H1 (cell line): ENCODE data around the gene ANKS1B. TPM values are rescaled to one million over a fixed set of nuclear protein-coding genes. Genes with fewer than 3 reads are reported as not detected.
"Not testable (repeated sequence)": the region's sequence is repeated elsewhere in the genome, so short reads cannot be mapped to it uniquely, and the experiment has no call there.

Experiments
- CTCF ChIA-PET: fragments of 300-600 bp; sonication (Branson Sonifier 250); formaldehyde crosslinking; loops from one replicate; lab custom pipeline; 2021; ENCODE audit not compliant: partially characterized antibody; lab: Charles Lee
- POLR2A ChIA-PET: fragments of 300-600 bp; sonication (Branson Sonifier 250); formaldehyde crosslinking; loops from one replicate; lab custom pipeline; 2021; ENCODE audit warnings: inconsistent platforms; ENCODE audit not compliant: partially characterized antibody; lab: Charles Lee
- DNase-seq, 2 experiments: peaks; one replicate each; pipeline versions ENCODE4 v3.0.0 to v3.0.0-alpha.2; 2010 to 2022; ENCODE audit warnings: low spot score in 2 of 2, low read depth in 1 of 2, mixed read lengths in 1 of 2
- FAIRE-seq: peaks from 2 replicates; lab custom pipeline; 2011; peaks lifted over from hg19 to GRCh38; lab: Jason Lieb, UNC
- H2AFZ ChIP-seq: 2 replicates; pipeline ENCODE4 v1.8.1; 2012; ENCODE audit warnings: low read length, inconsistent platforms
- H2AK5ac ChIP-seq: 2 replicates; pipeline ENCODE4 v1.6.1; 2013; ENCODE audit warnings: low read depth, low read length
- H2BK120ac ChIP-seq: replicated peaks from 2 replicates; pipeline ENCODE3; 2013; ENCODE audit warnings: low read depth, low read length, inconsistent platforms
- H2BK12ac ChIP-seq: 2 replicates; pipeline ENCODE4 v1.6.1; 2013; ENCODE audit warnings: low read depth, low read length
- H2BK15ac ChIP-seq: 2 replicates; pipeline ENCODE4 v1.6.1; 2013; ENCODE audit warnings: low read length
- H2BK20ac ChIP-seq: 2 replicates; pipeline ENCODE4 v1.6.1; 2013; ENCODE audit warnings: low read length
- H2BK5ac ChIP-seq: 2 replicates; pipeline ENCODE4 v1.6.1; 2013; ENCODE audit warnings: low read depth, low read length
- H3K14ac ChIP-seq: 2 replicates; pipeline ENCODE4 v1.6.1; 2013; ENCODE audit warnings: inconsistent platforms; ENCODE audit not compliant: insufficient read length
- H3K18ac ChIP-seq: 2 replicates; pipeline ENCODE4 v1.6.1; 2013; ENCODE audit warnings: low read length; ENCODE audit errors: extremely low read depth
- H3K23ac ChIP-seq: 2 replicates; pipeline ENCODE4 v1.6.1; 2013; ENCODE audit warnings: inconsistent platforms; ENCODE audit not compliant: insufficient read length
- H3K23me2 ChIP-seq: 2 replicates; pipeline ENCODE4 v1.6.1; 2013; ENCODE audit warnings: low read depth, low read length
- H3K27ac ChIP-seq: 2 replicates; pipeline ENCODE4 v1.6.1; 2011; ENCODE audit warnings: low read depth, low read length, inconsistent platforms
- H3K27me3 ChIP-seq, 4 experiments: replicated peaks in 1 of 4; 1 replicate in 1 of 4; 2 replicates in 3 of 4; pipeline versions ENCODE4 v1.6.1 to v1.8.1; 2011 to 2013; ENCODE audit warnings: low read length in 3 of 4, mild to moderate bottlenecking in 3 of 4, inconsistent platforms in 2 of 4, mixed read lengths in 2 of 4, moderate library complexity in 1 of 4; ENCODE audit not compliant: control insufficient read depth in 3 of 4, insufficient read depth in 3 of 4; ENCODE audit errors: extremely low read depth in 1 of 4
- H3K36me3 ChIP-seq, 4 experiments: 2 replicates each; pipeline versions ENCODE4 v1.6.1 to v1.8.1; 2011 to 2013; ENCODE audit warnings: mild to moderate bottlenecking in 4 of 4, low read length in 3 of 4, moderate library complexity in 2 of 4, control low read depth in 1 of 4, inconsistent platforms in 1 of 4; ENCODE audit not compliant: insufficient read depth in 4 of 4, control insufficient read depth in 2 of 4
- H3K4ac ChIP-seq: replicated peaks from 2 replicates; pipeline ENCODE3; 2013; ENCODE audit warnings: low read length, low read depth, mixed read lengths, inconsistent platforms; ENCODE audit not compliant: insufficient read length
- H3K4me1 ChIP-seq, 4 experiments: replicated peaks in 1 of 4; 1 replicate in 1 of 4; 2 replicates in 3 of 4; pipeline versions ENCODE4 v1.6.1 to v1.8.1; 2011 to 2013; ENCODE audit warnings: low read length in 3 of 4, inconsistent platforms in 2 of 4, mixed read lengths in 1 of 4; ENCODE audit not compliant: insufficient read depth in 4 of 4, control insufficient read depth in 3 of 4
- H3K4me2 ChIP-seq, 2 experiments: 2 replicates each; pipeline versions ENCODE4 v1.6.1 to v1.8.1; 2011 to 2013; ENCODE audit warnings: low read depth in 2 of 2, low read length in 2 of 2, control low read depth in 1 of 2, inconsistent platforms in 1 of 2, mild to moderate bottlenecking in 1 of 2; ENCODE audit not compliant: insufficient read depth in 1 of 2
- H3K4me3 ChIP-seq, 4 experiments: fragments of 200-600, 300-600 bp in 1 of 4; sonication (generic), shearing (Covaris generic), sonication (Bioruptor Twin) in 1 of 4; 2 replicates each; pipeline versions ENCODE4 v1.5.1 to v1.8.1; 2011 to 2016; ENCODE audit warnings: low read length in 4 of 4, low read depth in 3 of 4, control low read depth in 2 of 4, inconsistent platforms in 2 of 4, mild to moderate bottlenecking in 2 of 4, mixed read lengths in 1 of 4, moderate library complexity in 1 of 4; ENCODE audit not compliant: insufficient read depth in 2 of 4; ENCODE audit errors: extremely low read depth in 1 of 4
- H3K56ac ChIP-seq: replicated peaks from 2 replicates; pipeline ENCODE3; 2013; ENCODE audit warnings: low read depth, mild to moderate bottlenecking, mixed read lengths, low read length, inconsistent platforms; ENCODE audit not compliant: insufficient read length
- H3K79me1 ChIP-seq: 2 replicates; pipeline ENCODE4 v1.6.1; 2013; ENCODE audit warnings: low read depth, low read length, control low read depth
- H3K79me2 ChIP-seq, 2 experiments: 2 replicates each; pipeline versions ENCODE4 v1.6.1 to v1.8.1; 2012 to 2013; ENCODE audit warnings: low read length in 2 of 2, mild to moderate bottlenecking in 2 of 2, inconsistent platforms in 1 of 2; ENCODE audit not compliant: insufficient read depth in 2 of 2, control insufficient read depth in 1 of 2
- H3K9ac ChIP-seq, 4 experiments: replicated peaks in 1 of 4; 1 replicate in 1 of 4; 2 replicates in 3 of 4; pipeline versions ENCODE4 v1.6.1 to v1.8.1; 2011 to 2013; ENCODE audit warnings: low read depth in 3 of 4, low read length in 3 of 4, control low read depth in 2 of 4, mild to moderate bottlenecking in 2 of 4, moderate library complexity in 2 of 4, inconsistent platforms in 1 of 4; ENCODE audit errors: extremely low read depth in 1 of 4
- H3K9me3 ChIP-seq, 2 experiments: 2 replicates each; pipeline versions ENCODE4 v1.6.1 to v1.8.1; 2012 to 2013; ENCODE audit warnings: mild to moderate bottlenecking in 2 of 2, moderate library complexity in 2 of 2, control low read depth in 1 of 2, inconsistent platforms in 1 of 2, low read depth in 1 of 2, low read length in 1 of 2, mixed read lengths in 1 of 2; ENCODE audit not compliant: insufficient read depth in 2 of 2
- H4K20me1 ChIP-seq, 2 experiments: replicated peaks in 1 of 2; 2 replicates each; pipeline versions ENCODE3 to v1.8.1; 2011 to 2013; ENCODE audit warnings: inconsistent platforms in 2 of 2, low read length in 2 of 2, mild to moderate bottlenecking in 1 of 2; ENCODE audit not compliant: insufficient read depth in 2 of 2, control insufficient read depth in 1 of 2
- H4K5ac ChIP-seq: 2 replicates; pipeline ENCODE4 v1.6.1; 2013; ENCODE audit warnings: low read length, low read depth, mixed read lengths, inconsistent platforms; ENCODE audit not compliant: insufficient read length
- H4K8ac ChIP-seq: 2 replicates; pipeline ENCODE4 v1.8.0; 2013; ENCODE audit warnings: mild to moderate bottlenecking, moderate library complexity, low read length, inconsistent platforms; ENCODE audit not compliant: insufficient read depth; ENCODE audit errors: extremely low read depth
- H4K91ac ChIP-seq: replicated peaks from 2 replicates; pipeline ENCODE3; 2013; ENCODE audit warnings: low read length, mixed read lengths, inconsistent platforms; ENCODE audit not compliant: insufficient read length
- BCL11A ChIP-seq, 2 experiments: IDR thresholded peaks; one replicate each; pipeline ENCODE4 v1.6.1; 2011; ENCODE audit warnings: low read depth in 2 of 2, low read length in 2 of 2, mild to moderate bottlenecking in 2 of 2
- CEBPB ChIP-seq: IDR thresholded peaks from 2 replicates; pipeline ENCODE4 v1.6.1; 2012; ENCODE audit warnings: low read depth, low read length
- HDAC2 ChIP-seq, 2 experiments: fragments of 300-600 bp in 1 of 2; sonication (generic) in 1 of 2; IDR thresholded peaks; 2 replicates each; pipeline ENCODE4 v1.6.1; 2011 to 2012; ENCODE audit warnings: low read depth in 2 of 2, low read length in 2 of 2, mild to moderate bottlenecking in 2 of 2, moderate library complexity in 2 of 2, borderline replicate concordance in 1 of 2, inconsistent platforms in 1 of 2
- RXRA ChIP-seq: IDR thresholded peaks from 2 replicates; pipeline ENCODE4 v1.6.1; 2011; ENCODE audit warnings: low read depth, mild to moderate bottlenecking, low read length, moderate library complexity; ENCODE audit not compliant: insufficient read depth
- SP1 ChIP-seq: IDR thresholded peaks from 2 replicates; pipeline ENCODE4 v1.6.1; 2011; ENCODE audit warnings: low read depth, low read length
- TCF12 ChIP-seq: IDR thresholded peaks from 2 replicates; pipeline ENCODE4 v1.6.1; 2011; ENCODE audit warnings: low read depth, mild to moderate bottlenecking, low read length
- TEAD4 ChIP-seq: IDR thresholded peaks from 2 replicates; pipeline ENCODE4 v1.6.1; 2012; ENCODE audit warnings: low read depth, low read length, inconsistent platforms, mixed read lengths
- WGBS, 2 experiments: shearing (Covaris generic) in 1 of 2; methylation state at CpG; one replicate each; pipeline versions ENCODE4 v1.1.6 to v1.1.7; 2013 to 2015; ENCODE audit warnings: low lambda C conversion rate in 2 of 2, mixed read lengths in 2 of 2, inconsistent platforms in 1 of 2, low coverage in 1 of 2, missing lambda C conversion rate in 1 of 2; ENCODE audit not compliant: insufficient replicate concordance in 2 of 2, insufficient coverage in 1 of 2, insufficient read length in 1 of 2; ENCODE audit errors: extremely low coverage in 1 of 2, missing lambda C conversion rate in 1 of 2; 5-methylcytosine and 5-hydroxymethylcytosine counted together
- polyA plus RNA-seq, 7 experiments: library from polyadenylated mRNA; depleted of rRNA in 3 of 7; stranded (reverse) in 5 of 7; unstranded in 2 of 7; fragments of >200 nt in 5 of 7; fragments of 200-250 nt in 2 of 7; gene quantifications; 1 replicate in 5 of 7; 2 replicates in 1 of 7; 4 replicates in 1 of 7; pipeline versions ENCODE4 v1.2.1 to v1.2.3, GENCODE V29; 2011 to 2013; ENCODE audit warnings: missing spikeins in 2 of 7, mixed read lengths in 2 of 7
- total RNA-seq: library from RNA; stranded (reverse); fragmentation: NEBNext Ultra II Directional; extraction: Animal tissue kit (Norgen Biotek cat#: 25700); gene quantifications from 2 replicates; pipeline ENCODE4 v1.2.1, GENCODE V29; 2021

Gene ANKS1B
- total and polyA plus RNA-seq, 2 of the 8 experiments (the other 6 are each of a cell fraction or from before 2014, with no cell fraction given): 2.7 to 6.1 TPM

GRCh38 chr12:98837134-98837752 is 1147.5 kb downstream of the ANKS1B start:
- H4K91ac ChIP-seq, H3K4me3 ChIP-seq, H3K4ac ChIP-seq, H4K20me1 ChIP-seq, H2AFZ ChIP-seq, H3K27me3 ChIP-seq, H3K56ac ChIP-seq, H4K5ac ChIP-seq, H2BK120ac ChIP-seq, H2BK12ac ChIP-seq, H3K9me3 ChIP-seq, DNase-seq, H3K79me2 ChIP-seq, H3K9ac ChIP-seq, H3K27ac ChIP-seq, H3K14ac ChIP-seq, H2BK20ac ChIP-seq, H2AK5ac ChIP-seq, H3K23ac ChIP-seq, H2BK15ac ChIP-seq, H3K79me1 ChIP-seq, H3K23me2 ChIP-seq, H3K18ac ChIP-seq, H3K36me3 ChIP-seq, H2BK5ac ChIP-seq, POLR2A ChIA-PET, H4K8ac ChIP-seq: not testable (repeated sequence)
- 73% methylated on average over 9 of the region's 12 CpGs; no CpG with 5 or more reads in 1 of the 2 experiments for WGBS, 2 experiments
- FAIRE-seq: peak; percentile 92
- Histone ChIP-seq H3K4me2 (0 out of 4 replicates have a peak overlapping the region, but pooled peaks of 1 of the 2 experiments have one; percentile 34), H3K4me1 (peaks cover 0 to 10% (median 5%) of the 10 kb centered on the region in 4 experiments; a peak in 5 of 7 replicates)
- CTCF ChIA-PET: interaction anchor here (0.6 to 4.0 kb wide), 11 partner anchors 9 to 109 kb away, joined by 3 to 21 read pairs (median 5); no protein-coding TSS in a partner anchor
- TF ChIP-seq TCF12: peak; percentile 98
- TF ChIP-seq CEBPB: 0 out of 2 replicates have a peak, but pooled peaks have one; percentile 5
- 0 out of 2 replicates have a peak, but pooled peaks have one; percentile 78 for TF ChIP-seq RXRA
- peak; percentile 12 to 39 for TF ChIP-seq BCL11A (IDR thresholded peaks at IDR 0.05; ENCODE audit: low read depth in 2 of 2, low read length in 2 of 2)
- peak; percentile 91 for TF ChIP-seq SP1
- peak; percentile 92 for TF ChIP-seq TEAD4
- peak; percentile 47 to 60; a peak in 2 of 4 replicates for TF ChIP-seq HDAC2 (IDR thresholded peaks at IDR 0.05; ENCODE audit: borderline replicate concordance in 1 of 2, low read depth in 2 of 2, low read length in 2 of 2)
